ENCODE results near the gene H6PD.

- TF ChIP-seq CTCF (IDR thresholded peaks at IDR 0.05), result no peak
- TF ChIP-seq POLR2AphosphoS5 (IDR thresholded peaks at IDR 0.05), result no peak
- TF ChIP-seq EP300 (IDR thresholded peaks at IDR 0.05), result no peak
Measured at GRCh38 chr1:9269078-9269501, 34.5 kb downstream of the H6PD start.

Data from stomach (tissue), 4 donors.